Brain microvascular endothelial cell (primary cell): ENCODE data around the gene CAST.

Experiments used
- DNase-seq: peaks from one replicate; pipeline ENCODE4 v3.0.0-alpha.2; 2020
- H3K27ac ChIP-seq: fragments of 250-450 bp; sonication (Bioruptor Pico); 2 replicates; pipeline ENCODE4 v1.5.1; 2020; ENCODE audit warnings: mild to moderate bottlenecking, moderate library complexity
- H3K27me3 ChIP-seq: fragments of 250-450 bp; sonication (Bioruptor Pico); replicated peaks from 2 replicates; pipeline ENCODE4 v1.5.1; 2020; ENCODE audit warnings: mild to moderate bottlenecking
- H3K36me3 ChIP-seq: fragments of 250-450 bp; sonication (Bioruptor Pico); replicated peaks from 2 replicates; pipeline ENCODE4 v1.5.1; 2020; ENCODE audit warnings: mild to moderate bottlenecking
- H3K4me3 ChIP-seq: 2 replicates; pipeline ENCODE4 v1.5.1; 2011; ENCODE audit warnings: low read depth, mild to moderate bottlenecking, control low read depth, low read length, moderate library complexity
- CTCF ChIP-seq: IDR thresholded peaks from 2 replicates; pipeline ENCODE4 v1.5.1; 2011; ENCODE audit warnings: low read depth, mild to moderate bottlenecking, moderate library complexity, low read length, control low read depth, inconsistent platforms; ENCODE audit errors: missing control alignments
- in situ Hi-C: cut with HindIII; loops from 2 replicates; pipeline ENCODE4 v1.10.0; 2017; ENCODE audit warnings: low sequenced_read_pairs, low pct_ligation_motif_present

Gene CAST

GRCh38 chr5:96708600-96708999, 46.4 kb downstream of the CAST start:
- Histone ChIP-seq H3K27ac (peak overlapping the region; percentile 45), H3K36me3 (no peaks in the 10 kb centered on the region), H3K27me3 (no peaks in the 10 kb centered on the region), H3K4me3 (no peak overlapping the region)
- in situ Hi-C loops: no loop called here
- DNase-seq: no peak
- no peak for TF ChIP-seq CTCF

- H3K36me3 ChIP-seq: no peaks in the 10 kb centered on the region
- in situ Hi-C loops: no loop called here
- no peaks in the 10 kb centered on the region for H3K27me3 ChIP-seq
- H3K27ac ChIP-seq: peak overlapping the region; percentile 45
- DNase-seq: peak; percentile 78
- no peak overlapping the region for H3K4me3 ChIP-seq
- no peak for TF ChIP-seq CTCF
These were observed 47.1 kb downstream of the CAST start for GRCh38 chr5:96709152-96709821.

GRCh38 chr5:96712100-96712746, 50.0 kb downstream of the CAST start:
- H3K27me3 ChIP-seq: no peaks in the 10 kb centered on the region
- DNase-seq: no peak
- no peaks in the 10 kb centered on the region for H3K36me3 ChIP-seq
- H3K4me3 ChIP-seq: no peak overlapping the region
- in situ Hi-C loops: no loop called here
- no peak overlapping the region for H3K27ac ChIP-seq
- no peak for TF ChIP-seq CTCF

GRCh38 chr5:96714450-96714849, 52.3 kb downstream of the CAST start:
- no peak for TF ChIP-seq CTCF
- in situ Hi-C loops: no loop called here
- DNase-seq: no peak
- Histone ChIP-seq H3K4me3 (no peak overlapping the region), H3K36me3 (no peaks in the 10 kb centered on the region), H3K27me3 (no peaks in the 10 kb centered on the region), H3K27ac (peak overlapping the region; percentile 65)

DNA sequence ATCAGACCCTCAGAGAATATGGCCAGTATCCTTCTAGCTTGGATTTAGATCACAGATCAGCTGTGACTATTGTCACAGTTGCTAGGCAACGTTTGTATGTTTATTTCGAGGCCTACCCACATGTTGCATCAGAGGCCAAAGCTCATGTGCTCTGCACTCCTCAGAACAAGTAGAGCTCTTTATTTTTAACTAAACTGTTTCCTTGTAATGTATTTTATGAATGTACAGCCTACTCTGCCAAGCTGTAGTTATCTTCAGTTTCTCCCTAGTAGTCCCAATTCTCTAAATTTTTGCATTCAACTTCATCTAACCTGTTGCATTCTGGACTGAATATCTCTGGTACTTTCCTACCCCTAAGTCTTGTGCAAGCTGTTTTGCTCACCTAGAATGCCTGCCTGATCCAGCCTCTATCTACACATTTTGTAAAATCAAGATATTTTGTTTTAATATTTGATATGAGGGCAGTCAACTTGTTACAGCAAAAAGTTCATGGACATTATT, 52.8 kb downstream of the CAST start:
- Histone ChIP-seq H3K36me3 (no peaks in the 10 kb centered on the region), H3K4me3 (no peak overlapping the region), H3K27me3 (no peaks in the 10 kb centered on the region), H3K27ac (peak overlapping the region; percentile 65)
- peak; percentile 84 for DNase-seq
- in situ Hi-C loops: no loop called here
- TF ChIP-seq CTCF: no peak
